Prostate gland (tissue), 2 donors: ENCODE measurements around the gene HNRNPC. TPM values are rescaled to one million over a fixed set of nuclear protein-coding genes. Genes with fewer than 3 reads are reported as not detected.

Experiments
- DNase-seq: peaks from one replicate; pipeline ENCODE4 v3.0.0-alpha.2; 2019; ENCODE audit warnings: low spot score
- H3K27ac ChIP-seq, 2 donors: fragments of 200-600 bp; sonication (generic); 2 replicates each; pipeline ENCODE4 v1.5.1; 2017 to 2019
- H3K27me3 ChIP-seq: fragments of 200-600 bp; sonication (generic); replicated peaks from 2 replicates; pipeline ENCODE4 v1.5.1; 2019; ENCODE audit not compliant: insufficient read depth
- H3K36me3 ChIP-seq, 2 donors: fragments of 200-600 bp; sonication (generic); 1 replicate in 1 of 2; 2 replicates in 1 of 2; pipeline versions ENCODE4 v1.5.1 to v1.8.1; 2017 to 2019
- H3K4me1 ChIP-seq: fragments of 200-600 bp; sonication (generic); replicated peaks from 2 replicates; pipeline ENCODE4 v1.5.1; 2019
- H3K4me3 ChIP-seq, 2 donors: fragments of 200-600 bp; sonication (generic); 2 replicates each; pipeline ENCODE4 v1.5.1; 2017 to 2019
- H3K9me3 ChIP-seq: fragments of 200-600 bp; sonication (generic); 2 replicates; pipeline ENCODE4 v1.5.1; 2017
- POLR2A ChIP-seq: fragments of 450-650 bp; IDR thresholded peaks from one replicate; pipeline ENCODE4 v1.6.1; 2016; ENCODE audit warnings: antibody characterized with exemption, mild to moderate bottlenecking
- POLR2AphosphoS5 ChIP-seq: sonication (generic); formaldehyde crosslinking; IDR thresholded peaks from one replicate; pipeline ENCODE4 v1.6.1; 2017; ENCODE audit warnings: antibody characterized with exemption
- WGBS: methylation state at CpG from one replicate; pipeline ENCODE4 v1.1.5; 2018; 5-methylcytosine and 5-hydroxymethylcytosine counted together
- intact Hi-C: fragments of 100-400 bp; cut with DNase I; formaldehyde crosslinking; loops from one replicate; pipeline ENCODE4 v1.14.2; 2022
- total RNA-seq, 2 donors: library from RNA; depleted of rRNA; stranded (reverse); fragments of >200 nt; gene quantifications; one replicate each; pipeline ENCODE4 v1.1.0, GENCODE V29; 2016
- TF ChIP-seq, protein P1 (sequence below), 4 experiments: fragments of 200-600 bp in 2 of 4; fragments of 450-650 bp in 2 of 4; sonication (generic) in 2 of 4; IDR thresholded peaks; 1 replicate in 3 of 4; 2 replicates in 1 of 4; pipeline ENCODE4 v1.5.1; 2016 to 2019; ENCODE audit warnings: antibody characterized with exemption in 4 of 4, mild to moderate bottlenecking in 2 of 4, moderate library complexity in 2 of 4

HNRNPC gene
- total RNA-seq, 2 donors from 2014 or later = 411 to 423 TPM

DNA sequence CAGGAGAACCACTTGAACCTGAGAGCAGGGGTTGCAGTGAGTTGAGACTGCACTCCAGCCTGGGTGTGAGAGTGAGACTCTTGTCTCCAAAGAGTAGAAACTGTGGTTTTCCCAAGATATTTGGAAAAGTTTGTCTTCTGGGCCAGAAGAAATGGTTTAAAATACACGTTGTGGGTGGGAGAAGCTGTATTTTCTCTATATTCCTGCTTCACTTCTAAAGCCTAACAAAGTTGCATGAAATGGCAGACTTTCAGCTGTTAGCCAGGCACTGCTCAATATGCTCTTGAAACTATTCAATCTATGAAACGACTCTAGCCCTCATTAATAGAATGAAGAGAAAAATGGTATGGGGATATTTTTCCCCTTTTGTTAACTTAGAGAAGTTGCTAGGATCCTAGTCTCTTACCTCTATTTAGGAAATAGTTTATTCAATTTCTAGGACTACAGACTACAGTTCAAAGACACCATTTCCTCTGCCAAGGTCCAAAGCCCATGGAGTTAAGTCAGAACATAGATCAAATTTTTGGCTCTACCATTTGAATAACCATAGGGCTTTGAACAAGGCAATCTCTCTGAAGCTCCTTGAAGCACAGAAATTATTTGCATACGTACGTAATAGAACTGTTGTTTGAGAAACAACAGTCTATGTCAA is 64.1 kb downstream of the HNRNPC start:
- DNase-seq = no peak
- WGBS = 79% methylated on average over 4 of the region's 4 CpGs
- Histone ChIP-seq H3K4me3 (no peak overlapping the region), H3K27me3 (no peaks in the 10 kb centered on the region), H3K4me1 (no peaks in the 10 kb centered on the region), H3K36me3 (peaks cover 0 to 4% of the 10 kb centered on the region in 2 donors), H3K27ac (no peak overlapping the region), H3K9me3 (no peaks in the 10 kb centered on the region)
- TF ChIP-seq, protein P1, sequence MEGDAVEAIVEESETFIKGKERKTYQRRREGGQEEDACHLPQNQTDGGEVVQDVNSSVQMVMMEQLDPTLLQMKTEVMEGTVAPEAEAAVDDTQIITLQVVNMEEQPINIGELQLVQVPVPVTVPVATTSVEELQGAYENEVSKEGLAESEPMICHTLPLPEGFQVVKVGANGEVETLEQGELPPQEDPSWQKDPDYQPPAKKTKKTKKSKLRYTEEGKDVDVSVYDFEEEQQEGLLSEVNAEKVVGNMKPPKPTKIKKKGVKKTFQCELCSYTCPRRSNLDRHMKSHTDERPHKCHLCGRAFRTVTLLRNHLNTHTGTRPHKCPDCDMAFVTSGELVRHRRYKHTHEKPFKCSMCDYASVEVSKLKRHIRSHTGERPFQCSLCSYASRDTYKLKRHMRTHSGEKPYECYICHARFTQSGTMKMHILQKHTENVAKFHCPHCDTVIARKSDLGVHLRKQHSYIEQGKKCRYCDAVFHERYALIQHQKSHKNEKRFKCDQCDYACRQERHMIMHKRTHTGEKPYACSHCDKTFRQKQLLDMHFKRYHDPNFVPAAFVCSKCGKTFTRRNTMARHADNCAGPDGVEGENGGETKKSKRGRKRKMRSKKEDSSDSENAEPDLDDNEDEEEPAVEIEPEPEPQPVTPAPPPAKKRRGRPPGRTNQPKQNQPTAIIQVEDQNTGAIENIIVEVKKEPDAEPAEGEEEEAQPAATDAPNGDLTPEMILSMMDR (IDR thresholded peaks at IDR 0.05) = no peak
- no peak for TF ChIP-seq POLR2A
- no peak for TF ChIP-seq POLR2AphosphoS5
- intact Hi-C loops = no loop called here

GRCh38 chr14:21204167-21205025 is 64.8 kb downstream of the HNRNPC start:
- DNase-seq = no peak
- TF ChIP-seq, protein P1 (IDR thresholded peaks at IDR 0.05) = no peak
- TF ChIP-seq POLR2A (no peak), POLR2AphosphoS5 (no peak)
- no peaks in the 10 kb centered on the region for H3K27me3 ChIP-seq
- 87% methylated on average over 8 of the region's 8 CpGs for WGBS
- no peaks in the 10 kb centered on the region for H3K9me3 ChIP-seq
- peaks cover 0 to 4% of the 10 kb centered on the region in 2 donors for H3K36me3 ChIP-seq
- intact Hi-C loops = no loop called here
- no peak overlapping the region for H3K4me3 ChIP-seq
- H3K27ac ChIP-seq = no peak overlapping the region
- H3K4me1 ChIP-seq = no peaks in the 10 kb centered on the region

DNA sequence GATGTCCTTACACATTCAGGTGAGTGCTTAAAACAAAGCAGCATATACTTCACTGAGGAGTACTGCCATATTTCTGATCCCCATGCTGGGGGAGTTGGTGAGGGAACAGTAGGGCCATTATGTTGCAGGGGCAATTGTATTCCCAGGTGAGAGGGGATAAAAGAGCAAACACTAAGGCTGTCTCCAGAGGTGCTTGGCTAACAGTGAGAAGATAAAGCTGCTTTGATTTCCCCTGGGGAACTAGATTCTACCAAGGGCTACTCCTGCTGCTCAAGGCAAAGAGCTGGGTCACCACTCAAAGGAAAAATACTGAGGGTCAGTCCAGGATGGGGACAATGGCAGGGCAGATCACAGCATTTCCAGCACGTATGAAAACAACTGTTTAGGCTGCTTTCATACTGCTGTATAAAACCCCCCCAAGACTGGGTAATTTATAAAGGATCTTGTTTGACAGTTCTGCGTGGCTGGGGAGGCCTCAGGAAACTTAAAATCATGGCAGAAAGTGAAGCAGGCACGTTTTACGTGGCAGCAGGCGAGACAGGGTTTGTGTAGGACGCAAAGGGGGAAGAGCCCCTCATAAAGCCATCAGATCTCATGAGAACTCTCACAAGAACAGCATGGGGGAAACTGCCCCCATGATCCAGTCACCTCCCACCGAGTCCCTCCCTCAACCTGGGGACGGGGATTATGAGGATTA is 65.6 kb downstream of the HNRNPC start:
- TF ChIP-seq, protein P1 (IDR thresholded peaks at IDR 0.05) = no peak
- TF ChIP-seq POLR2A (no peak), POLR2AphosphoS5 (no peak)
- no peaks in the 10 kb centered on the region for H3K27me3 ChIP-seq
- H3K27ac ChIP-seq = no peak overlapping the region
- no peak overlapping the region for H3K4me3 ChIP-seq
- no peaks in the 10 kb centered on the region for H3K36me3 ChIP-seq
- H3K4me1 ChIP-seq = no peaks in the 10 kb centered on the region
- intact Hi-C loops = no loop called here
- WGBS = 62% methylated on average over 8 of the region's 8 CpGs
- DNase-seq = no peak
- no peaks in the 10 kb centered on the region for H3K9me3 ChIP-seq

DNA sequence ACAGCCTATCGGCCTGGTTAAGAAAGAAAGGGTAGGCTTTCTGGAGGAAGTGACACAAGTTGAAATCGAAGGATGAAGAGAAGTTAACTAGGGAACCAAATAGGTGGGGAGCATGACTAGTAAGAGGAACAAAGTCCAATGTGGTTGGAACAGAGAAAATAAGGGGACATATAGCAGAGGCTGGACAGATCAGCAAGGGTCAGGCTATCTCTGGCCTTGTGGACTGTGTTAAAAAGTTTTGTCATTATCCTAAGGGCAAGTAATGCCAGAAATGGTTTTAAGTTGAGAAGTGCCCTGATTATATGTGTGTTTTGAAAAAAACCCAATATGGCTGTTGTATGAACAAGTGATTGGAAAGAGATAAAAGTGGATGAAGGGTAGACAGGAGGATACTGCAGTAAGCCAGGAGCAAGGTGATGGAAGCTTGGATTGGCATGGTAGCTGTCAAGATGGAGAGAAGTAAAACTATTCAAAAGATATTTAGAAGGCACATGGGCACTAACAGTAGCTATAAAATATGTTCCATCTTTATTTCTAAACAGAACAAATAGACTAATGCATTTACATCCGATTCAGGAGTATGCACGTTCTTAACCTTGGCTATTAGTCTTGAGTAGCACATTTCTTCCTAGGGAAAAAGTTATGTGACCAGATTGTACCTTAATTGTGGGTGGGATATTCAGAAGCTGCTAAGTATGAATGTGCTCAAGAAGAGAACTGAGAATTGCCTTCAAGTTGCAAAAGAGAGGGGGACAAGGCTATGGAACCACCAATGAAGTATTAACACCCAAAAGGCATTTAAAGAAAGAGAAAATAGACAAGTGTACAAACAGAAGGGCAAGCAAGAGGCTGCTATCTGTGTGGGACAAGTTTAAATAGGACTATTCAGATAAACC is 66.5 kb downstream of the HNRNPC start:
- no peaks in the 10 kb centered on the region for H3K36me3 ChIP-seq
- TF ChIP-seq, protein P1 (IDR thresholded peaks at IDR 0.05) = no peak
- TF ChIP-seq POLR2AphosphoS5 (no peak), POLR2A (no peak)
- no peak overlapping the region for H3K27ac ChIP-seq
- no peaks in the 10 kb centered on the region for H3K27me3 ChIP-seq
- intact Hi-C loops = no loop called here
- H3K4me3 ChIP-seq = no peak overlapping the region
- 87% methylated on average over 4 of the region's 4 CpGs for WGBS
- H3K4me1 ChIP-seq = no peaks in the 10 kb centered on the region
- DNase-seq = no peak
- H3K9me3 ChIP-seq = no peaks in the 10 kb centered on the region
